SK-N-SH (cell line): ENCODE results near the gene CDH13. TPM values are rescaled to one million over a fixed set of nuclear protein-coding genes. Genes with fewer than 3 reads are reported as not detected.

Experiments
- CTCF ChIA-PET: fragments of 300-600, 350-600 bp; formaldehyde crosslinking; extraction: SDS; loops from one replicate; lab custom pipeline; 2021; lab: Yijun Ruan, JAX
- POLR2A ChIA-PET: fragments of 350-600 bp; sonication (Branson Sonifier 250); formaldehyde crosslinking; extraction: SDS; loops from one replicate; lab custom pipeline; 2020; ENCODE audit warnings: antibody characterized with exemption, inconsistent platforms; lab: Yijun Ruan, JAX
- DNase-seq: peaks from one replicate; pipeline ENCODE4 v3.0.0; 2012
- H2AFZ ChIP-seq: fragments of 200-600 bp; sonication (generic); 2 replicates; pipeline ENCODE4 v1.8.1; 2016; ENCODE audit warnings: antibody characterized with exemption, mild to moderate bottlenecking, low read depth
- H3F3A ChIP-seq: fragments of 200-600 bp; sonication (generic); replicated peaks from 2 replicates; pipeline ENCODE3; 2016; ENCODE audit warnings: antibody characterized with exemption, mild to moderate bottlenecking; ENCODE audit not compliant: insufficient read depth
- H3K27ac ChIP-seq, 2 experiments: fragments of 200-500 bp in 1 of 2; fragments of 200-600 bp in 1 of 2; sonication (Bioruptor generic) in 1 of 2; sonication (generic), shearing (Covaris generic) in 1 of 2; 2 replicates each; pipeline versions ENCODE4 v1.5.1 to v1.6.1; 2014 to 2016; ENCODE audit warnings: low read depth in 2 of 2, inconsistent platforms in 1 of 2, low read length in 1 of 2, mild to moderate bottlenecking in 1 of 2, mixed read lengths in 1 of 2
- H3K27me3 ChIP-seq: fragments of 200-600 bp; sonication (generic), shearing (Covaris generic); 2 replicates; pipeline ENCODE4 v1.6.1; 2016; ENCODE audit warnings: mixed run types; ENCODE audit not compliant: insufficient read depth
- H3K36me3 ChIP-seq, 2 experiments: fragments of 200-500 bp in 1 of 2; fragments of 200-600 bp in 1 of 2; sonication (Bioruptor generic) in 1 of 2; sonication (generic) in 1 of 2; replicated peaks in 1 of 2; 2 replicates each; pipeline versions ENCODE3 to v1.5.1; 2014 to 2016; ENCODE audit warnings: low read length in 1 of 2, mild to moderate bottlenecking in 1 of 2; ENCODE audit not compliant: insufficient read depth in 2 of 2, control insufficient read depth in 1 of 2
- H3K4me1 ChIP-seq, 2 experiments: fragments of 200-500 bp in 1 of 2; fragments of 200-600 bp in 1 of 2; sonication (Bioruptor generic) in 1 of 2; sonication (generic), shearing (Covaris generic) in 1 of 2; 2 replicates each; pipeline versions ENCODE4 v1.5.1 to v1.6.1; 2014 to 2016; ENCODE audit warnings: low read depth in 1 of 2, low read length in 1 of 2, mixed run types in 1 of 2; ENCODE audit not compliant: insufficient read depth in 2 of 2, control insufficient read depth in 1 of 2
- H3K4me2 ChIP-seq: fragments of 200-600 bp; sonication (generic), shearing (Covaris generic); 2 replicates; pipeline ENCODE4 v1.6.1; 2017; ENCODE audit warnings: mixed run types
- H3K4me3 ChIP-seq, 2 experiments: fragments of 200-500 bp in 1 of 2; fragments of 200-600 bp in 1 of 2; sonication (Bioruptor generic) in 1 of 2; sonication (generic), shearing (Covaris generic) in 1 of 2; 2 replicates each; pipeline versions ENCODE4 v1.5.1 to v1.8.1; 2014 to 2016; ENCODE audit warnings: low read depth in 2 of 2, inconsistent platforms in 1 of 2, low read length in 1 of 2, mild to moderate bottlenecking in 1 of 2, mixed read lengths in 1 of 2, moderate library complexity in 1 of 2
- H3K79me2 ChIP-seq: fragments of 200-600 bp; sonication (generic); 2 replicates; pipeline ENCODE4 v1.8.1; 2017; ENCODE audit warnings: mild to moderate bottlenecking; ENCODE audit not compliant: insufficient read depth
- H3K9ac ChIP-seq: fragments of 200-600 bp; sonication (generic); 2 replicates; pipeline ENCODE4 v1.6.1; 2017; ENCODE audit warnings: mixed run types
- H3K9me2 ChIP-seq: fragments of 200-600 bp; sonication (generic); 2 replicates; pipeline ENCODE4 v1.6.1; 2017; ENCODE audit warnings: mixed run types
- H3K9me3 ChIP-seq: fragments of 200-600 bp; sonication (generic); 2 replicates; pipeline ENCODE4 v1.6.1; 2017; ENCODE audit warnings: mixed run types, mild to moderate bottlenecking, moderate library complexity
- H4K20me1 ChIP-seq: fragments of 200-600 bp; sonication (generic); 2 replicates; pipeline ENCODE4 v1.6.1; 2017; ENCODE audit warnings: mild to moderate bottlenecking, mixed run types; ENCODE audit not compliant: insufficient read depth
- CTCF ChIP-seq: fragments of 200-600 bp; sonication (generic); IDR thresholded peaks from 2 replicates; pipeline ENCODE4 v1.6.1; 2017; ENCODE audit warnings: antibody characterized with exemption, mild to moderate bottlenecking, moderate library complexity
- ELF1 ChIP-seq: IDR thresholded peaks from 2 replicates; pipeline ENCODE4 v1.4.0; 2012
- EP300 ChIP-seq, 2 experiments: IDR thresholded peaks; 2 replicates each; pipeline versions ENCODE4 v1.4.0 to v1.6.1; 2012; ENCODE audit warnings: borderline replicate concordance in 1 of 2, low read depth in 1 of 2, low read length in 1 of 2
- GATA2 ChIP-seq: sonication (generic); formaldehyde crosslinking; IDR thresholded peaks from 2 replicates; pipeline ENCODE4 v1.5.0; 2020; ENCODE audit warnings: mild to moderate bottlenecking, missing genetic modification reagents
- IRF3 ChIP-seq: fragments of 150-350 bp; IDR thresholded peaks from 2 replicates; pipeline ENCODE4 v1.6.1; 2016; ENCODE audit warnings: mild to moderate bottlenecking, low read depth, low read length
- MXI1 ChIP-seq: IDR thresholded peaks from 2 replicates; pipeline ENCODE4 v1.6.1; 2012; ENCODE audit warnings: mild to moderate bottlenecking, low read depth, low read length, improper control_type of control experiment
- SMC3 ChIP-seq: IDR thresholded peaks from 2 replicates; pipeline ENCODE4 v1.6.1; 2012; ENCODE audit warnings: low read depth, low read length, improper control_type of control experiment
- TAF1 ChIP-seq: IDR thresholded peaks from 2 replicates; pipeline ENCODE4 v1.6.1; 2012; ENCODE audit warnings: low read depth, mild to moderate bottlenecking, low read length, moderate library complexity, borderline replicate concordance
- USF1 ChIP-seq: IDR thresholded peaks from 2 replicates; pipeline ENCODE4 v1.4.0; 2012; ENCODE audit warnings: low read depth, borderline replicate concordance
- YY1 ChIP-seq: IDR thresholded peaks from 2 replicates; pipeline ENCODE4 v1.4.0; 2012; ENCODE audit warnings: low read depth, mild to moderate bottlenecking
- ZBTB33 ChIP-seq: IDR thresholded peaks from 2 replicates; pipeline ENCODE4 v1.4.0; 2012; ENCODE audit warnings: low read depth, borderline replicate concordance
- WGBS: methylation state at CpG from one replicate; pipeline ENCODE4 v1.1.6; 2017; ENCODE audit warnings: low lambda C conversion rate; 5-methylcytosine and 5-hydroxymethylcytosine counted together
- polyA plus RNA-seq, 3 experiments: library from polyadenylated mRNA; depleted of rRNA; stranded (reverse); fragments of >200 nt; gene quantifications; 2 replicates each; pipeline ENCODE4 v1.2.3, GENCODE V29; 2012

CDH13 gene
- polyA plus RNA-seq, 1 of the 3 experiments (the other 2 are of a cell fraction) = 93.0 TPM

GRCh38 chr16:83085660-83086059 lies 458.9 kb downstream of the CDH13 start:
- Histone ChIP-seq H3K36me3 (no peaks in the 10 kb centered on the region), H3K27me3 (no peaks in the 10 kb centered on the region), H3K4me2 (no peak overlapping the region), H3K9me2 (no peaks in the 10 kb centered on the region), H3K4me3 (no peak overlapping the region), H2AFZ (no peak overlapping the region), H3K4me1 (no peaks in the 10 kb centered on the region), H3K79me2 (no peaks in the 10 kb centered on the region), H3K9ac (no peak overlapping the region), H3K27ac (no peak overlapping the region), H4K20me1 (no peaks in the 10 kb centered on the region), H3F3A (no peaks in the 10 kb centered on the region), H3K9me3 (0 out of 2 replicates have a peak, but pooled peaks cover 3% of the 10 kb centered on the region)
- no peak for TF ChIP-seq ZBTB33
- no peak for TF ChIP-seq CTCF
- TF ChIP-seq IRF3 = no peak
- no peak for TF ChIP-seq USF1
- TF ChIP-seq YY1 = no peak
- TF ChIP-seq GATA2 (CRISPR knock-in tag) = no peak
- TF ChIP-seq MXI1 = no peak
- TF ChIP-seq ELF1 = no peak
- no peak for TF ChIP-seq TAF1
- no peak for TF ChIP-seq EP300 (IDR thresholded peaks at IDR 0.05; ENCODE audit: borderline replicate concordance in 1 of 2, low read depth in 1 of 2, low read length in 1 of 2)
- no peak for TF ChIP-seq SMC3
- ChIA-PET CTCF (interaction anchor here (1.3 kb wide), 1 partner anchor 10 kb away, joined by 3 read pairs; no protein-coding TSS in a partner anchor), POLR2A (no interaction called here)
- no peak for DNase-seq
- 23% methylated on average over 3 of the region's 3 CpGs for WGBS
